GM19397 (cell line): ENCODE results near the gene RNF123.

Experiments used
- ATAC-seq: cut with Tn5 transposase; IDR thresholded peaks from one replicate; pipeline ENCODE4 v1.9.1; 2021; ENCODE audit warnings: mild to moderate bottlenecking, moderate library complexity; ENCODE audit not compliant: unreplicated experiment

RNF123 gene

GRCh38 chr3:49689046-49689907, at the start of gene RNF123, which contains the start of gene MST1:
TSS of gene RNF123 (plus strand) at chr3:49689557. CDS start at chr3:49691166, 1,609 bp downstream.
TSS of gene MST1 (minus strand) at chr3:49689474. CDS start at chr3:49688691, 783 bp downstream.
- peak; percentile 68 for ATAC-seq

- no peak for ATAC-seq
Observed at GRCh38 chr3:49641292-49641691, 48.1 kb upstream of the RNF123 start.

DNA sequence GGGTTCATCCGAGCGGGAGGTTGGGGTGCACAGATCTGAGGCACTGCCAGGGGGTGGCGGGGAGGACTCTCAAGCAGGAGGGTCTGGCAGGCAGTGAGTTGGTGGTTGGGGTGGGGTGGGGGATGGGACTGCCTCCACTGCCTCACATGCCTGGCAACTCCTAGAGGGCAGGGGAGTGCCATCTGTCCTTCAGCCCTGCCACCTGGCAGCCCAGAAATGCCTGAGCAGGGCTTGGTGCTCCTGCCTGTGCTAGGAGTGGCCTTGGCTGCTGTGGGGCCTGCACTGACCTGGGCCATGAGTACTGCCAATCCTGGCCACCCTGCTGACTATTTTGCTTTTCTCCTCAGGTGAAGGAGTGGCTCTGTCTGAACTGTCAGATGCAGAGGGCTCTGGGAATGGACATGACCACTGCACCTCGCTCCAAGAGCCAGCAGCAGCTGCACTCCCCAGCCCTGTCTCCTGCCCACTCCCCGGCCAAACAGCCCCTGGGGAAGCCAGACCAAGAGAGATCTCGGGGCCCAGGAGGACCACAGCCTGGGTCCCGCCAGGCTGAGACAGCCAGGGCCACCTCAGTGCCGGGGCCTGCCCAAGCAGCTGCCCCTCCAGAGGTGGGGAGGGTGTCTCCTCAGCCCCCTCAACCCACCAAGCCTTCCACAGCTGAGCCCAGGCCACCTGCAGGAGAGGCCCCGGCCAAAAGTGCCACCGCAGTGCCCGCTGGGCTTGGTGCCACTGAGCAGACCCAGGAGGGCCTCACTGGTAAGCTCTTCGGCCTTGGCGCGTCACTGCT, 47.2 kb upstream of the RNF123 start:
- no peak for ATAC-seq

- no peak for ATAC-seq
Observed at GRCh38 chr3:49642708-49643145, 46.6 kb upstream of the RNF123 start.

DNA sequence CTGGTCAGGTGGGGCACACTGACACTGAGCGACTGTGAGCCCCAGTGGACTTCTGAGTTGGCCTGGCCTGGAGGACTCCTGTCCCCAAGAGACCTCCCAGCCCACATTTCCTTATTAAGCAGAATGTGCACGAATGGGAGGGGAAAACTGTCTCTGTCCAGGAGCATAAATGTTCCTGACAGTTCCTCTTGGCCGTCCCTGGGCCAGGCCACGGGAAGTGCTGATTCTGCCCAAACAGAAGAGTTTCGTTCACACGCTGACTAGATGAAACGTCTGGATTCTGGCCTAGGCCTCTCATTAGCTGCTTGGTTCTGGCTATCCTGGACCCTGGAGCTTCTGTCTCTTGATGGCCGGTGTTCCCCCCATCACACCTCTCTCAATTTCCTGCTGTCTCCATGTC, 44.7 kb upstream of the RNF123 start:
- no peak for ATAC-seq

- no peak for ATAC-seq
Observed at GRCh38 chr3:49646236-49646635, 43.1 kb upstream of the RNF123 start.

DNA sequence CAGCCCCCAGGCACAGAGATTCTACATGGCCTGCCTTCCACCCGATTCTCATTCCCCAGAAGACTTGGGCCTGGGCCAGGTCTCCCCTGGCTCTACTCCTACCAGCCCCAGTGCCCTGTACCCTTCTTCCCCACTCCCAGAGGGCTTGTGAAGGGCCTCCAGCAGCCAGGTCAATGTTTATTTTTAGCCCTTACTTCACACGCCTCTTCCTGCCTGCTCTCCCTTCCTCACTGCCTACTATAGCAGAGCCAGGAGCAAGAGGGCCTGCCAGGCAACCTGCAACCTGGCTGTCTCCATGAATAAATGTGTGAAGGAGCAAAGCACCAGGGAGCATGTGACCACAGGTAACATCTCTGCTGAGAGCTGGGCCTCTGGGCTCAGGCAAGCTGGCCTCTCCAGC, 41.6 kb upstream of the RNF123 start:
- no peak for ATAC-seq

- no peak for ATAC-seq
Observed at GRCh38 chr3:49648354-49649019, 40.9 kb upstream of the RNF123 start.

GRCh38 chr3:49649576-49649975, 39.8 kb upstream of the RNF123 start:
- no peak for ATAC-seq

DNA sequence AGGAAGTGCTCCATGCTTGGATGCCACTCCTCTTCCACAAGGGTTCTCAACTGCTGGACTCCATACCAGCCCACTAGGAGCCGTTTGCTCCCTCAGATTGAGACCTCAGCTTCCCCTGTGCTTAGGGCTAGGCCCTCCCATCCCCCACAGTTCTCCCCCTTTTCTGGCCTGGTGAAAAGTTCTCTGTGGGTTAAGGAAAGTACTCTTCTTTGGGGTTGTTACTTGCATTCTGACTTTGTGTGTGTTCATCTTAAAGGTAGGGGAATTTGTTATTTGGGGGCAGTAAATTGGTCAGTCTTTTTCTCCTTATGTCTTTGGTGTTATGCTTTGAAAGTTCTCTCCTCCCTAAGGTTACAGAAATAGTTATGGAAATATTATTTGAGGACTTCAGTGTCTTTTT, 39.2 kb upstream of the RNF123 start:
- no peak for ATAC-seq

DNA sequence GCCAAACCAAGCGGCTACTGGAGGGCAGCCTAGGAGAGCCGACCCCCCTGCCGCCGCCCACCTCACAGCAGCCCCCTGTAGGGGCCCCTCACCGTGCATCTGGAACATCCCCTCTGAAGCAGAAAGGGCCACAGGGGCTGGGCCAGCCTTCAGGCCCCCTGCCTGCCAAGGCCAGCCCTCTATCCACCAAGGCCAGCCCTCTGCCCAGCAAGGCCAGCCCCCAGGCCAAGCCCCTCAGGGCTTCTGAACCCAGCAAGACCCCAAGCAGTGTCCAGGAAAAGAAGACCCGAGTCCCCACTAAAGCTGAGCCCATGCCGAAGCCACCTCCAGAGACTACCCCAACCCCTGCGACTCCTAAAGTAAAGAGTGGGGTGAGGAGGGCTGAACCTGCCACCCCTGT, 38.7 kb upstream of the RNF123 start:
- ATAC-seq: no peak

GRCh38 chr3:49652218-49652902, 37.0 kb upstream of the RNF123 start:
- no peak for ATAC-seq

DNA sequence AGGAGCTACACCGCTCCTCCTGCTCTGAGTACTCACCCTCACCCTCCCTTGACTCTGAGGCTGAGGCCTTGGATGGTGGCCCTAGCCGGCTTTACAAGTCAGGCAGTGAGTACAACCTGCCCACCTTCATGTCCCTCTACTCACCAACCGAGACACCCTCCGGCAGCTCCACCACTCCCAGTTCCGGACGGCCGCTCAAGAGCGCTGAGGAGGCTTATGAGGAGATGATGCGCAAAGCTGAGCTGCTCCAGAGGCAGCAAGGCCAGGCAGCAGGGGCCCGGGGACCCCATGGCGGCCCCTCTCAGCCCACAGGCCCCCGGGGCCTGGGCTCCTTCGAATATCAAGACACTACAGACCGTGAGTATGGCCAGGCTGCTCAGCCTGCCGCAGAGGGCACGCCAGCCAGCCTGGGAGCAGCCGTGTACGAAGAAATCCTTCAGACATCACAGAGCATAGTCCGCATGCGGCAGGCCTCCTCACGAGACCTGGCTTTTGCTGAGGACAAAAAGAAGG, 36.4 kb upstream of the RNF123 start:
- no peak for ATAC-seq

DNA sequence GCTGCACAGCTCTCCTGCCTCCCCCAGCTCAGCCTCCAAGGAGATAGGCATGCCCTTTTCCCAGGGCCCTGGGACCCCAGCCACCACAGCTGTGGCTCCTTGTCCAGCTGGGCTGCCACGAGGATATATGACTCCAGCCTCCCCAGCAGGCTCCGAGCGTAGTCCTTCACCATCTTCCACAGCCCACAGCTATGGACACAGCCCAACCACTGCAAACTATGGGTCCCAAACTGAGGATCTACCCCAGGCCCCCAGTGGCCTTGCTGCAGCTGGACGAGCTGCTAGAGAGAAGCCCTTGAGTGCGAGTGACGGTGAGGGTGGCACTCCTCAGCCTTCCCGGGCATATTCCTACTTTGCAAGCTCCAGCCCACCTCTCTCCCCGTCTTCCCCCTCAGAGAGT, 35.7 kb upstream of the RNF123 start:
- no peak for ATAC-seq

- ATAC-seq: no peak
Observed at GRCh38 chr3:49654176-49654825, 35.1 kb upstream of the RNF123 start.

- no peak for ATAC-seq
Observed at GRCh38 chr3:49654955-49655556, 34.3 kb upstream of the RNF123 start.

DNA sequence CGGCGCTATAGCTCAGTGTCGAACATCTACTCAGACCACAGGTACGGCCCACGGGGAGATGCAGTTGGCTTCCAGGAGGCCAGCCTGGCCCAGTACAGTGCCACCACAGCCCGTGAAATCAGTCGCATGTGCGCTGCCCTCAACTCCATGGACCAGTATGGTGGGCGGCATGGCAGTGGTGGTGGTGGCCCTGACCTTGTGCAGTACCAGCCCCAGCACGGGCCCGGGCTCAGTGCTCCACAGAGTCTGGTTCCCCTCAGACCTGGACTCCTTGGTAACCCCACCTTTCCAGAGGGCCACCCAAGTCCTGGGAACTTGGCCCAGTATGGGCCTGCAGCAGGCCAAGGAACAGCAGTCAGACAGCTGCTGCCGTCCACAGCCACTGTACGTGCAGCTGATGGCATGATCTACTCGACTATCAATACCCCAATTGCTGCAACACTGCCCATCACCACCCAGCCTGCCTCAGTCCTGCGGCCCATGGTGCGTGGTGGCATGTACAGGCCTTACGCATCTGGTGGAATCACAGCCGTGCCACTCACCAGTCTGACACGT, 33.5 kb upstream of the RNF123 start:
- no peak for ATAC-seq

DNA sequence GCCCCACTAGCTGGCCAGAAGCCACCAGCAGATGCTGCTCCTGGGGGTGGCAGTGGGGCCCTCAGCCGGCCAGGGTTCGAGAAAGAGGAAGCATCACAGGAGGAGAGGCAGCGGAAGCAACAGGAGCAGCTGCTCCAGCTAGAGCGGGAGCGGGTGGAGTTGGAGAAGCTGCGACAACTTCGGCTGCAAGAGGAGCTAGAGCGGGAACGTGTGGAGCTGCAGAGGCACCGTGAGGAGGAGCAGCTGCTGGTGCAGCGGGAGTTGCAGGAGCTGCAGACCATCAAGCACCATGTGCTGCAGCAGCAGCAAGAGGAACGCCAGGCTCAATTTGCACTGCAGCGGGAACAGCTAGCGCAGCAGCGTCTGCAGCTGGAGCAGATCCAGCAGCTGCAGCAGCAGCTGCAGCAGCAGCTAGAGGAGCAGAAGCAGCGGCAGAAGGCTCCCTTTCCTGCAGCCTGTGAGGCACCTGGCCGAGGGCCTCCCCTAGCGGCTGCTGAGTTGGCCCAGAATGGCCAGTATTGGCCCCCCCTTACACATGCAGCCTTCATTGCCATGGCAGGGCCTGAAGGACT, 32.7 kb upstream of the RNF123 start:
- no peak for ATAC-seq
